Breast epithelium (tissue), 3 donors: ENCODE results near the gene DNAAF2.

Source experiments
- POLR2A ChIP-seq: fragments of 450-650 bp; IDR thresholded peaks from one replicate; pipeline ENCODE4 v1.6.1; 2016; ENCODE audit warnings: antibody characterized with exemption, mild to moderate bottlenecking, moderate library complexity
- POLR2AphosphoS5 ChIP-seq, 3 donors: sonication (generic); formaldehyde crosslinking; IDR thresholded peaks; one replicate each; pipeline ENCODE4 v1.6.1; 2017; ENCODE audit warnings: antibody characterized with exemption in 3 of 3
- TF ChIP-seq, protein P1 (sequence below), 3 donors: fragments of 450-650 bp; IDR thresholded peaks; one replicate each; pipeline ENCODE4 v1.5.1; 2016 to 2017; ENCODE audit warnings: antibody characterized with exemption in 3 of 3, mild to moderate bottlenecking in 3 of 3, moderate library complexity in 3 of 3

DNA sequence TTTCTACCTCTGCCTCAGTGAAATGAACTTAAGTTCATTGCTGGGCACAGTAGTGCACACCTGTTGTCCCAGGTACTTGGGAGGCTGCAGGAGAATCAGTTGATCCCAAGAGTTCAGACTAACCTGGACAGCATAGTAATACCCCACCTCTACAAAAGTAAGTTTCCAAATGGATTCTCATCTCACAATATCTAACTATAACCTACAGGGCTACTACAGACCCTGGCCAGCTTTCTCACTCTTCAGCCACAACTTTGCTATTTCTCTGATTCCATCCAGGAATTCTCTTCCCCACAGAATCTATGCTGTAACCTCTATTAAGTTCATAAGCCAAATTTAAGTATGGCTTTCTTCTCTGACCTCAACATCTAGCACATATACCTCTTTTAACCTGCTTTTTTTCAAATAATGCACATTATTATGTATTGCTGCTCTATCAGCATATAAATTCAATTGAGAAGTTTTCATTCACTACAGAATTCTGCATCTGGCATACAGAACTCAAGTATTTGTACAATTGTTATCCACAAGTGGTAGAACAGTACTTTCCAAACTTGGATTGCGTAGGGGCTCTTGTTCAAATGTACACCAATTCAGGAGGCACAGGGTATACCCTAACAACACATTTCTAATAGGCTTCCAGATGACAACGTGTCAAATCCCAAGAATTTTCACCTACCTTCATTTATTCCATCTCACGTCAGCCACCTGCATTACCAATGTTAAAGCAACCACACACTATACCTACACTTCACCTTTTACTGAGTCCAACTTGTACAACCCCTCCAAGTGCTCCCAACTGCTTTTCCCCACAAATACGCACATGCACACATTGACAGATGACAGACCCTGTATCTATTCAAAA lies 52.7 kb downstream of the DNAAF2 start:
- TF ChIP-seq POLR2AphosphoS5 (IDR thresholded peaks at IDR 0.05) (no peak), POLR2A (no peak)
- TF ChIP-seq, protein P1, sequence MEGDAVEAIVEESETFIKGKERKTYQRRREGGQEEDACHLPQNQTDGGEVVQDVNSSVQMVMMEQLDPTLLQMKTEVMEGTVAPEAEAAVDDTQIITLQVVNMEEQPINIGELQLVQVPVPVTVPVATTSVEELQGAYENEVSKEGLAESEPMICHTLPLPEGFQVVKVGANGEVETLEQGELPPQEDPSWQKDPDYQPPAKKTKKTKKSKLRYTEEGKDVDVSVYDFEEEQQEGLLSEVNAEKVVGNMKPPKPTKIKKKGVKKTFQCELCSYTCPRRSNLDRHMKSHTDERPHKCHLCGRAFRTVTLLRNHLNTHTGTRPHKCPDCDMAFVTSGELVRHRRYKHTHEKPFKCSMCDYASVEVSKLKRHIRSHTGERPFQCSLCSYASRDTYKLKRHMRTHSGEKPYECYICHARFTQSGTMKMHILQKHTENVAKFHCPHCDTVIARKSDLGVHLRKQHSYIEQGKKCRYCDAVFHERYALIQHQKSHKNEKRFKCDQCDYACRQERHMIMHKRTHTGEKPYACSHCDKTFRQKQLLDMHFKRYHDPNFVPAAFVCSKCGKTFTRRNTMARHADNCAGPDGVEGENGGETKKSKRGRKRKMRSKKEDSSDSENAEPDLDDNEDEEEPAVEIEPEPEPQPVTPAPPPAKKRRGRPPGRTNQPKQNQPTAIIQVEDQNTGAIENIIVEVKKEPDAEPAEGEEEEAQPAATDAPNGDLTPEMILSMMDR (IDR thresholded peaks at IDR 0.05), result no peak
